GM19463 (cell line): Measurements from ENCODE around the gene GRIN2C.

ENCODE experiments used
- ATAC-seq: cut with Tn5 transposase; IDR thresholded peaks from one replicate; pipeline ENCODE4 v1.9.1; 2021; ENCODE audit warnings: mild to moderate bottlenecking, moderate library complexity; ENCODE audit not compliant: unreplicated experiment

GRIN2C gene

GRCh38 chr17:74850310-74850709, 9.4 kb downstream of the GRIN2C start:
- no peak for ATAC-seq

- no peak for ATAC-seq
Observed at GRCh38 chr17:74848656-74849399, 10.9 kb downstream of the GRIN2C start.

DNA sequence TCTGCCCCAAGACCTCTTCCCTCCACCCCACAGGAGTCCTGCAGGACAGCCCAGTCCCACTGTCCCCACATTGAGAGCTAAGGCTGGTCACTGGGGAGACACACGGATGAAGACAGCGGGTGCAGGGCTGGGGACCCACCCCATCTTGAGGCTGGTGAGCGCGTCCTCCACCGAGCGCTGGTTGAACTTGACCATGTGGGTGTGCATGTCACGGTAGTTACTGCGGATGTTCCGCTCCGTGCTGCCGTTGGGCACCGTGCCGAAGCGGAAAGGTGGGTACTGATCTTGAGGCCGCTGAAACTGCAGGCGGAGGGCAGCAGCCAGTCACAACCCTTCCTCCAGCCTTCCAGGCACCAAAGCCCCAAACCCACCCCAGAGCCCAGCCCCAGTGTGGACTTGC, 13.1 kb downstream of the GRIN2C start:
- no peak for ATAC-seq

GRCh38 chr17:74843352-74843627, 16.4 kb downstream of the GRIN2C start:
- ATAC-seq, result no peak

DNA sequence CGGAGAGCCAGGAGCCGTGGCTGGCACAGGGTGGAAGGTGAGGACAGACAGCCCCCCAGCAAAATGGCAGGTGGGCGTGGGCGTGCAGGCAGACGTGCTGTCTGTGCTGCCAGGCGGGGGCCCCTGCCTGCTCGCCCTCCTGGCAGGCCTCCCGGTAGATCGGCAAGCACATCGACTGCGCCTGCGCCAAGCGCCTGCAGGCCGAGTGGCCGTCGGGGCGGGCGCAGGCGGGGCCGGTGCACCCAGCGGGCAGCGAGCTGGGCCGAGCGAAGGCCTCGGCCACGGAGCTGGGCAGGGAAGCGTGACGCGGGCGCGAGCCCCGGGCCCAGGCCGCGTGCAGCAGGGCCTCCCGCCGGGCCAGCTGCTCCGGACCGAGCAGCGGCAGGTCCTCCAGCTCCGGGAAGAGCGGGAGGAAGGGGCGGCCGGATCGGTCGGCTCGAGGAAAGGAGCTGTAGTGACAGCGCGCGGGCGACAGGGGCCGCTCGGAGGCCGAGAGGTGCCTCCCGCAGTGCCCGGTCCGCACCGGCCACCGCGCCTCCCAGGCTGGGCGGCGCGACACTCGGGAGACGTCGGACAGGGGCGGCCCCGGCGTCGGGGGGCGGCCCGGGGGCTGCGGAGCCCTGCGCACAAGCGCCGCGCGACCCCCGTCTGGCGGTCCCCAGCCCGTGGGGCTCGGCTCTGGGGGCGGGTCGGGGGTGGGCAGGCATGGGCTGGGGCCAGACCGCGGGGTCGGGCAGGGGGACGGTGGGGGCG, 16.9 kb downstream of the GRIN2C start:
- no peak for ATAC-seq

DNA sequence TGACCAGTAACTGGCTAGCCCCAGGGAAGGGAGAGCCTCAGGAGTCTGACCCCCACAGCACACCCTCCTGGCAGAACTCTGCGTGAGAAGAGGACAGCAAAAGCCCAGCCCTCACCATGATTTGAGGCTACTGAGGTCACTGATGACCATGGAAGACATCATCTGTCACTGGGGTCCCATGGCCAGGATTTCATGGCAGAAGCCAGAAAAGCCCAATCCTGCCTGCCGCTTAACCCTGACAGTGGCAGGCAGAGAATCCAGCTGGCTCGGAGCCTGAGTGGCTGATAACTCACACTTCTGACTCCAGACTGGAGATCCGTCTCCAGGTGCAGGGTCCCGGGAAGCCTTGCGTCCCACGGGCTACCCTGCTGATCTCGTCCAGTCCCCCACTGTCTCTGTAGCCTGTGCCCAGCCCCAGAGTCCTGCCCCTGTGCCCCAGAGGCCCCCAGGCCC, 17.5 kb downstream of the GRIN2C start:
- ATAC-seq, result no peak

DNA sequence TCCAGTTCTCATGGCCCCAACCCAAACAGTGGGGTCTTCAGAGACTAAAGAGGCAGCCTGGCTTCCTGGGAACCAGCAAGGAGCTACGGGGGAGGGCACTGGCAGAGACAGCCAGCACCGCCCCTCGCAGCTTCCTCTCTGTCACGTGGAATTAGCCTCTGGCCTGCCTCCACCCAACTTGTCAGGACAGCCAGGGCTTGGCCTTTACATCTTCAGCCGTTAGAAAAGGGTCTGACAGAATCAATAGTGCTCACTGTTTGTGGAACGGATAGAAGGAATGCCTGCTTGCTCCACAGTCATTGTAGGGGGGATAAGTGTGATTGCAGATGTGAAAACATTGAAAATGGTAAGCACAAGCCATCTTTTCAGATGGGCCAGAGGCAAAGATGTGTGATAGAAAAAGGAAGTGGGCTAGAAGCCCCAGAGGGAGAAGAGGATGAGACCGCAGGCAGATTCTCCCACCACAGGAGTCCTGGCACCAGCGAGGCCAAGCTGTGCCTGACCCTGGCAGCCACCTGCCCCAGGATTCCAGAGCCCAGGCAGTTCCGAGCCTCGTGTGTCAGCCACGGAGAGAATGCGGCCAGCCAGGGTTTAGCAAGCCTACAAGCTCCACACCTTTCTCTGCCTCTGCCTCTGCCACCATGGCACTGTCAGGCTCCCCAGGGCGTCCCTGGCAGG, 18.6 kb downstream of the GRIN2C start:
- no peak for ATAC-seq

GRCh38 chr17:74839990-74840852, 19.5 kb downstream of the GRIN2C start:
- no peak for ATAC-seq

GRCh38 chr17:74838274-74838673, 21.4 kb downstream of the GRIN2C start:
- no peak for ATAC-seq

DNA sequence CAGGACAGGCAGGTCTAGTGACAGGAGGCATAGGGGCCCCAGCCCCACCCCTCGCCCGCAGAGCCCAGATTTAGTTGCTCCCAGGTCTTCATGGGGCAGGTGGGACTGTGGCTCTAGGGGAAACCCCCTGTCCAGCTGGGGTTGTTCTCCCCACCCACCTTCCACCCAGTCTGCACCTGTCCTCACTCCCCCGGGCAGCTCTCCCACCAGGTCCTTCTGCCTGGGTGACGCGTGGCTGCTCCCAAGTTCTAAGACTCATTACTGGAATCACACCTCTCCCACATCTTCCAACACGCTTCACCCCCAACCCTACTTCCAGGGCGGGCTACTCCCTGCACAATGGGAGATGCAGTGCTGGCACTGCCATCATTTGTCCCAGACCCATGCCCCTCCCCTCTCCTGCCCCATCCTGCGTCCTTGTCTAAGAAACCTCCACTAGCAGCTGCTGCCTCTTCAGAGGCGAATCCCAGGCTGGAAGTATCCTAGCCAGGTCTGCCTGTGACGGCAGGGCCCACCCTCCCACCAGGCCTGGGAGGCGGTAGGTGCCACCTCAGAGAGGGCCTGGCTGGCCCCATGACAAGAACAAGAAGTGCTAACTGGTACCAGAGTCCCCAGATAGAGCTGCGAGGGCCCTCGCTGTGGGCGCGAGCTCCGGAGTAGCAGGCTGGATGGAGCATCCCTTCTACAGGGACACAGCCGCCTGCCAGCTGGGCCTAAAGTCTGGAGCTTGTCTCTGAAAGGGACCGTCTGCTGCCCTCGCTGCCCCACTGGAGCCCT, 22.8 kb downstream of the GRIN2C start:
- ATAC-seq, result no peak

GRCh38 chr17:74836191-74836590, 23.5 kb downstream of the GRIN2C start:
- no peak for ATAC-seq

DNA sequence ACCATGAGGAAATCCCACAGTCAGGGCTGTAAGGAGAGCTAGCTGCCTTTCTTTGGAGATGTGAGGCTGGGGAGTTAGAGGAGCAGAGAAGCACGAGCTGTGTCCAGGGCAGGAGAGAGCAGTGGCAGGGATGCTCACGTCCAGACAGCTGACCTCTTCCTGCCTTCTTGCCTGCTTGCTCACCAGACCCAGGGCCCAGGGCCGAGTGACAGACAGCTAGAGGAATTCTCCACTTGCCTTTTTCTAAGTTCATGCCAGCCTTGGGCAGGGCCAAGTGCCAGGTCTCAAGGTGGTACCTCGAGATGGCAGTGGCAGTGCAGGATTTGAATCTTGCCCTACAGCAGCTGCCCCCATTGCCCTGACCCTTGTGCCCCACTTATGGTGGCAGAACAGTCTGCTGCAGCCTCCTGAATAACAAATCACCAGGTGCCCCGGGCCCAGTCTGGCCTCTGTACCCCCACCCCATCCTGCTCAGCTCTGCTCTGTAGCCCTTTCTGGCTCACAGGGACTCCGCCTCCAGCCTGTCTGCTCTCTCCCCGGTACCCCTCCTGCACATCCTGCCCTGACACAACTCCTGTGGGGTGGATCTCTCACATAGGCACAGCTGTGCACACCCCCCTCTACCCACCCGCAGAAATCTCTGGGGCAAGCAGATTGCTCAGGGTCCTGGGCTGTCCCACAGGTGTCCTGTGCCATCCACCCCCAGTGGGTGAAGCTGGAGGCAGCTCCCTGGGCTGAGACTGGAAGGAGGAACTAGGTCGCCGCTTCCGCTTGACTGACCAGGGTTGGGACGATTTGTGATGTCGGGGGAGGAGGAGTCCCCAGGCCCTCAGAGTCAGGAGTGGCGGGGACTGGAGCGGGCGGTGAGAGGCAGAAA, 25.9 kb downstream of the GRIN2C start:
- ATAC-seq, result no peak

DNA sequence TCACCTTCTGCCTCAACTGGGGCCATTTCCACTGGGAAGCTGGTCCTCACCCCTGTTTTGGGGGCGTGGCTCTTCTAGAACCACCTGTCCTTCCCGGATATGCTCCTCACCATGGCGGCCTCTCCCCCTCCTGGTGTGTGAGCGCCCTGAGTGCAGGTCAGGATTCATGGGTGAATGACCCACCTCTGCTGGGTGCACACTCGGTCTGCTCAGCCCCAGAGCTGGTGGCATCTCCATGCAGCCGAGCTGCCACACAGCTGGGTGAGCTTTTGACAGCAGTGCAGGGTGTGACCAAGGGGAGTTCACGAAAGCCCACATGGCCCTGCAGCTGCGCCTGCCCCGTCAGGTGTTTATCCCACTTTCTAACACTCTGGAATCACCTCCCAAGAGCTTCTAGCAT, 27.3 kb downstream of the GRIN2C start:
- ATAC-seq, result no peak

DNA sequence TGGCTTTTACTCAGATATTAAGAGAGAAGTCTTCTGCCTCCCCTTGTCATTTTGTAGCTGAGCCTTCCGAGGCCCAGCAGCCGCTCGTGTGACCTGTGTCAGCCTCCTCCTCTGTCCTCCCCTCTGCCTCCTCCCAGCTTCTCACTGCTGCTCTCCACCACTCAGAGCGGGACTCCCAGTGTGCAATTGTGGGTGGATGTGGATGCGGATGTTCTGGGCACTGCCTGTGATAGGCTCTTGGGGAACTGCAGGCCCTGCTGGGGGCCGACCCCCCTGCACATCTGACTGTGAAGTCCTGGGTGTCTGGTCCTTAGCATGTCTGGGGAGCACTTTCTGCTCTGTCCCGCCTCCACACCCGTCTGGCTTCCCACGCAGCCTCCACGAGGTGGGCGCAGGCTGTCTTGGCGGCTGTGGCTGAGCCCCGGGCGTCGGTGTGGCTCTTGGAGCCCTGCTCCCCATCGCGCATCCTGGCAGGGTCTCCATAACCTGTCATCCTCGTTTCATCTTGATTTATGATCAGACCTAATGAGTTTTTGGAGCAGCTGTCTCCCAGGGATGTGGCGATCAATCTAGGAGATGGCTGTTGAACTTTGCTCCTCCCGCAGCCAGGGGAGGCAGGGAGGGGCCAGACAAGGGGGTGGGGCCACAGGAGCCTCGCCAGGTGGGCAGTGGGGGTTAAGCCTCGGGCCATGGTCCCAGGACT, 28.1 kb downstream of the GRIN2C start:
- ATAC-seq, result no peak

DNA sequence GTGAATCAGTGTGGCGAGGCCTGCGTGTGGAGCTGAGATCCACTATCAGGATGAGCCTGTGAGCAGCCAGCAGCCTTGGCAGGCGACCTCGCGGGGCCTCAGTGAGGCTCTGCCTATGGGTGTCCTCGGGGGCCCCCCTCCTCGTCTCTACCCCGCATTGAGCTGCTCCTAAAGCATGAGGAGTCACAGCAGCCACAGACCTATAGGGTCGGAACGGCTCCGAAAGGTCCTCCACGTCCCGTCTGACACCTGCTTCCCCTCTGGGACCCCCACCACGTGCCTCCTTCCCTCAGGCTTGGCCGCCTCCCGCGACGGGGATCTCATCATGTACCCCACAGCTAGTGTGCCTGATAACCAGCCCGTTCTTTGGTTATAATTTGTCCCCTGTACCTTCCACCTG, 28.8 kb downstream of the GRIN2C start:
- ATAC-seq, result no peak

- ATAC-seq, result no peak
Observed at GRCh38 chr17:74827800-74828199, 31.9 kb downstream of the GRIN2C start.

- no peak for ATAC-seq
Observed at GRCh38 chr17:74825952-74826719, 33.5 kb downstream of the GRIN2C start.
